ENCODE results near the gene SACS.
A peak's percentile ranks its signal among the peaks of the same experiment; 100 is the strongest.

Gene SACS, protein sequence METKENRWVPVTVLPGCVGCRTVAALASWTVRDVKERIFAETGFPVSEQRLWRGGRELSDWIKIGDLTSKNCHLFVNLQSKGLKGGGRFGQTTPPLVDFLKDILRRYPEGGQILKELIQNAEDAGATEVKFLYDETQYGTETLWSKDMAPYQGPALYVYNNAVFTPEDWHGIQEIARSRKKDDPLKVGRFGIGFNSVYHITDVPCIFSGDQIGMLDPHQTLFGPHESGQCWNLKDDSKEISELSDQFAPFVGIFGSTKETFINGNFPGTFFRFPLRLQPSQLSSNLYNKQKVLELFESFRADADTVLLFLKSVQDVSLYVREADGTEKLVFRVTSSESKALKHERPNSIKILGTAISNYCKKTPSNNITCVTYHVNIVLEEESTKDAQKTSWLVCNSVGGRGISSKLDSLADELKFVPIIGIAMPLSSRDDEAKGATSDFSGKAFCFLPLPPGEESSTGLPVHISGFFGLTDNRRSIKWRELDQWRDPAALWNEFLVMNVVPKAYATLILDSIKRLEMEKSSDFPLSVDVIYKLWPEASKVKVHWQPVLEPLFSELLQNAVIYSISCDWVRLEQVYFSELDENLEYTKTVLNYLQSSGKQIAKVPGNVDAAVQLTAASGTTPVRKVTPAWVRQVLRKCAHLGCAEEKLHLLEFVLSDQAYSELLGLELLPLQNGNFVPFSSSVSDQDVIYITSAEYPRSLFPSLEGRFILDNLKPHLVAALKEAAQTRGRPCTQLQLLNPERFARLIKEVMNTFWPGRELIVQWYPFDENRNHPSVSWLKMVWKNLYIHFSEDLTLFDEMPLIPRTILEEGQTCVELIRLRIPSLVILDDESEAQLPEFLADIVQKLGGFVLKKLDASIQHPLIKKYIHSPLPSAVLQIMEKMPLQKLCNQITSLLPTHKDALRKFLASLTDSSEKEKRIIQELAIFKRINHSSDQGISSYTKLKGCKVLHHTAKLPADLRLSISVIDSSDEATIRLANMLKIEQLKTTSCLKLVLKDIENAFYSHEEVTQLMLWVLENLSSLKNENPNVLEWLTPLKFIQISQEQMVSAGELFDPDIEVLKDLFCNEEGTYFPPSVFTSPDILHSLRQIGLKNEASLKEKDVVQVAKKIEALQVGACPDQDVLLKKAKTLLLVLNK (N-terminal part only)

DNA sequence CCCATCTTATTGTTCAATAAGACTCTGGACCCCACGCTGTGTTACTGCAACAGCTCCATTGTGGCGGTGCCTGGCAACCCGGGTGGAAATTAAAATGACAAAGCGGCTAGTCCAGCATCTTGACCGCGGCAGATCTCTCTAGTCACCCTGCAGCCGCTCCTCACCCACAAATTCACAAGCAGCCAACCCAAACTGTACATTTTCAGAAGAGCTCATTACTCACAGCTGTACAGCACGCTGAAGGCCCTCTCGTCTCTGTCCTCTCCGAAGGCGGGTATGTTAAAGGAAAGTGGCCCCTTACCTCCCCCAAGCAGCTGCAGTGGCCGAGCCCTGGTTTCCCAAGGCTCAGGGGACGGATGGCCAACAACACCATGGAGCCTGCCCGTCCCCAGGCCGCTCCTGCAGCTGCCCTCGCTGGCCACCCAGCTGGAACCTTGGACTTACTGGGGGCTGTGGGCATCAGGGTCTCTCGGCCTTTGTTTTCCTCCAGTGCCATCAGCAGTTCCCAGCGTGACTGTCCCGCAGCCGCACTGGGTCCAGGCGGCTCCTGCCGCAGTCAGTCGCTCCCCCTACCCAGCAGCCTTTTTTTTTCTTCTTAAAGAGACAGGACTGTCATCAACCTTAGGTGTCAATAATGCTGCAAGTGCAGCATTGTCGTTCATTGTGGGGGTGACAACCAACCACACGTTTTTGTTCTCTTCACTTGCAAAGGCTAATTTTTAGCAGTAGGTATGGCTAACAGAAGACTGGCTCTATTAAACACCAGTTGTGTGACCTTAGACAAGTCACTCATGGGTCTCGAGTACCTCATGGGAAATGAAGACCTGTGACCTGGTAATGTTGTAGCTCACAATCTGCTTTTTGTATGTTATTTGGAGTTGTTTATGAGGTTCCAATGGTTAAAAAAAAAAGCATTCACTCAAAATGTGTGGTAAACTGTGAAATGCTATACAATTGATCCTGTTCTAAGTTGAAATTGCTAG is at the start of gene SACS:
Gene SACS, minus strand, starts transcription at position 532 of the 983 bp plus-strand sequence. CDS start 22,463 bp downstream, outside the sequence.
- peak; percentile 21 for DNase-seq (ENCODE audit: low spot score)

DNA sequence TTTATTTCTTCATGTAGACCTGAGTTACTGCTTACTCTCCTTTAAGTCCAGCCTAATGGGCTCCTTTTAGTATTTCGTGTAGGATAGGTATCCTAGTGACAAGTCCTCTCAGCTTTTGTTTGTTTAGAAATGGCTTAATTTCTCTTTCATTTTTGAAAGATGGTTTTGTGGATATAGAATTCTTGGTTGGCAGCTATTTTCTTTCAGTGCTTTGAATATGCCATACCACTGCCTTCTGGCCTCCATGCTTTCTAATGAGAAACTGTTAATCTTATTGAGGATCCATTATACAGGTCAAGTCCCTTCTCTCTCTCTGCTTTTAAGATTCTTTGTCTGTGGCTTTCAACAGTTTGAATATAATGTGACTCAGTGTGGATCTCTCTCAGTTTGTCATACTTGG is 46.8 kb upstream of the SACS start:
- DNase-seq (ENCODE audit: low spot score): no peak

DNA sequence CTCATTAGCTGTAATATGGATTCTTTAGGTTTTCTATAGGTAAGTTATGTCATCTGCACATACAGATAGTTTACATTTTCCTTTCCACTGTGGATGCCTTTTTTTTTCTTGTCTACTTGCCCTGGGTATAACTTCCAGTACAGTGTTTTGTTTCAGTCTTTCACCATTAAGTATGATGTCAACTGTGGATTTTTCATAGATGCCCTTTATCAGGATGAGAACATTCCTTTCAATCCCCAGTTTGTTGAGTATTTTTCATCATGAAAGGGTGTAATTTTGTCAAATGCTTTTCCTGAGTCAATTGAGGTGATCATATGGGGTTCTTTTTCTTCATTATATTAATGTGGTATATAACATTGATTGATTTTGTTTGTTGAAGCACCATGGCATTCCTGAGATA is 43.6 kb upstream of the SACS start:
- no peak for DNase-seq (ENCODE audit: low spot score)

DNA sequence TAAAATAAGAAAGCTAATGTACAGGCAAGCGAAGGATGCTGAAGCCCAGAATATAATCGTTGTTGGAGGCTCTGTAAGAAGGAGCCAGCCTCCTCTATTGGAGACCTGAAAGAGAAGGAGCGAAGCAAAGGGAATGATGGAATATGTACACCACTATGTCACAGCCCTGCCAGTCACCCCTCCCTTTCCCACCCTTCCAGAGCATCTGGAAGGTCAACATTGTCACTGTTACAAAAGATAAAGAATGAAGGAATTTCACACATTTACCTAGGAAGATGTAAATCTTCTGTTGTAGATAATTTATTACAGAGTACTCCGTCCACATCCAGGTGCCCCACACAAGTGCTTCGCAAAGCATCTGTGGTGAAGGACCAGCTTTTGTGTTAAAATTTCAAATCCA is 39.7 kb upstream of the SACS start:
- no peak for DNase-seq (ENCODE audit: low spot score)

GRCh38 chr13:23472189-23472588 is 38.7 kb upstream of the SACS start:
- no peak for DNase-seq (ENCODE audit: low spot score)

DNA sequence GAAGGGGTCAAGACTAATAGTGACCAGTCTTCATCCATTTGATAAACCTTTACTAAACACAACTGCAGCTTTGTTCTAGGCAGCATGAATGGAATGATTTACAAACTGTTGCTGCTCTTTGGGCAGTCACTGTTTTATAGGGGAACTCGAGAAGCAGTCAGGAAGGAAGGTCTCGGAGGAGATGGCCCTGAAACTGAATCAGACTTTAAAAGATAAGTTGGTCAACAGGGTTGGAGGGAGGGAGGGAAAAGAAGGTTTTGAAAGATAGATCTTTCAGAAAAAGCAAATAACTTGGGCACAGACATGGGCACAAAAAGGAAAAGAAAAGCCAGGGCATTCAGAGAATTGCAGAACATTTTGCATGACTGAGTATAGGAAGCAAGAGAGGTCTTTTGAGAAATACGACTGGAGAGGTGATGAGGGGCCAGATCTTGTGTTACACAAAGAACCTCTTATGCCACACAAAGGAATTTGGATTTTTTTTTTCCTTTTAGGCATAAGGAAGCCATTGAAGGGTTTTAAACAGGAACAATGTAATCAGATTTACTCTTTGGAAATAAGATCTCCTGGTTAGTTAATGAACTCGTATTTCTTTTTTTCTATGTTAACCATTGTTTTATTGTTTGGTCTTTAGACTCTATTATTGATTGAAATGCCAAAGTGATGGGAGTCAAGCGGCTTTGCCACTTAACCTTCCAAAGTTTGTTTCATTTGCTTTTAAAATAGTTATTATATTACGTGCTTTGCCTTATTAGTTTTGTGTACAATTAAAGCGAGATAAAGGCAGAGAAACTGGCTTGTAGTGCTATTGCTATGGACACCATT is 37.5 kb upstream of the SACS start:
- DNase-seq (ENCODE audit: low spot score): no peak

DNA sequence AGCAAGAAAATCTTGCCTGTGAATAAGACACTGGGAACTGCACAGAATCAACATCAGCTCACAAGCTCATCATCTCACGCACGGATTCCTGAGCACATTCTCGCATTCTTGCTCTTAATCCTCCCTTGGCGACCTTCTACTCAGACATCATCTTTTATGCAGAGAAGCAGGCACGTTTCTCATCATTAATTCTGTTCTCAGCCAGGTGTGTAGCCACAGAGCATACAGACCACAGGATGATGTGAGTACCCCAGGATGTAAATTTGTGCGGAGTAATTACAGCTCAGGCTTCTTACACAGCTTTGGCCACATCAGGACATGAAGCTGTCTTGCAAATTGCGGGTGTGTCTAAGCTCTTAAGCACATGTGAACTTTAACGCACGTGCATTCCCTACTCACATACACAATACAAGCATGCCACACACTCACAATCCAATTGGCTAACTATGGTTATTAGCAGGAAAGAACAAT is 36.5 kb upstream of the SACS start:
- no peak for DNase-seq (ENCODE audit: low spot score)

DNA sequence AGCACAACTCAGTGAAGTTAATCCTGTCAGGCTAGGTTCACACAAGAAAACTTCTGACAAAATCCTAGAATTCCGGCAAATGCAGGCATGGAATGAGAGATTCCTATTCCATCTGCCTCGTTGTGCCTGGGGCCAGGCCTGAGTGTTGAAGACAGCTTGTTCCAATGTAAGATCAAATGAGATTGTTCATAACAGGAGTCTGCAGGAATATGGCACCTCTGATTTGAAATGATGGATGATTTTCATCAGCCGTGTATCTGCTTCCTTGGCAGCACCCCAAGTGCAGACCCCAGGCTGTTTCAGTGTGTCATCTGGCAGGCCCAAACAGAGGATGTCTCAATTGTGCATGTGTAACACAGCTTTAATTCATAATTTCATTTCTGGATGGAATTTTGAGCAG is 35.3 kb upstream of the SACS start:
- no peak for DNase-seq (ENCODE audit: low spot score)

GRCh38 chr13:23467932-23468278 is 34.4 kb upstream of the SACS start:
- DNase-seq (ENCODE audit: low spot score): no peak

- no peak for DNase-seq (ENCODE audit: low spot score)
Observed at GRCh38 chr13:23467048-23467931, 33.8 kb upstream of the SACS start.

- DNase-seq (ENCODE audit: low spot score): peak; percentile 72
Observed at GRCh38 chr13:23466144-23467002, 32.9 kb upstream of the SACS start.

DNA sequence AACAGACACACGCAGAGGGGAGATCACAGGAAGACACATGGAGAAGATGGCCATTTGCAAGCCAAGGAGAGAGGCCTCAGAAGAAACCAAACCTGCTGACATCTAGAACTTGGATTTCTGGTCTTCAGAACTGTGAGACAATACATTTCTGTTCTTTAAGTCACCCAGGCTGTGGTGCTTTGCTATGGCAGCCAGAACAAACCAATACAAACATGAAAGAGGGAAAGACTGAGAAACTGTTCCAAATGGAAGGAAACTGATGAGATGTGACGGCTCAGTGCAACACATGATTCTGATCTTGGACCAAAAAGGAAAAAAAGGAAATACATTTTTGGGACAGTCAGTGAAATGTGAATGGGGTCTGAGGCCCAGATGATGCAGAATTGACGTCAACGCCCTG is 30.2 kb upstream of the SACS start:
- DNase-seq (ENCODE audit: low spot score): no peak

DNA sequence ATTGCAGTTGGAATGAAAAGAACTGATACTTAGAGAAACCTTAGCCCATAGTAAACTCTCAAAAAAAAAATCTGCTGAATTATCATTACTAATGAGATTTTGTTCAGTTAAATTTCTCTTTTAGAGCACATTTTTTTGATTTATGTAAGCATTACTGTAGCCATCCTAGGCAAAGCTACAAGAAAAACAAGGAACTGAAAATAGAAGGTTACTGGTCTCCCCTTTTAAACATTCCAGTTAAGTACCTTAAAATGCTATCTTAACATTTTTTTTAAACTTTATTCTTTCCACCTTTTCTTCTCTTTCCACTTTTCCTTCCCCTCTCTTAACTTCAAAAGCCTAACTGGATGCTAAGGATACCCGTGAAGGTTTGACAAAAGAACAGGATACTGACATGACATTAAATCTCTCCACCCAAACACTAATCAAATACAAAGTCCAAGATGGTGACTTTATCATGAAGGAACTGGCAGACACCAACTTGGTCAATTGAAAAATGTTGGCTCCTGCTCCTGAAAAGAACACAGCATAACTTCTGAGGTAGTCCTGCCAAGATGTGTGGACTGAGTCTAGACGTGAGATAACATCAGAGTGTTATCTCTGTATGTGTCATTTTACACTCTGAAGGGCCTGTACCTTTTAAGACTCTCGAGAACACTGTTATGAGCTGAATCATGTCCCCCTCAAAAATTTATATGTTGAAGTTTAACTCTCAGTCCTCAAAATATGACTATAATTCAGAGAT is 29.5 kb upstream of the SACS start:
- no peak for DNase-seq (ENCODE audit: low spot score)

DNA sequence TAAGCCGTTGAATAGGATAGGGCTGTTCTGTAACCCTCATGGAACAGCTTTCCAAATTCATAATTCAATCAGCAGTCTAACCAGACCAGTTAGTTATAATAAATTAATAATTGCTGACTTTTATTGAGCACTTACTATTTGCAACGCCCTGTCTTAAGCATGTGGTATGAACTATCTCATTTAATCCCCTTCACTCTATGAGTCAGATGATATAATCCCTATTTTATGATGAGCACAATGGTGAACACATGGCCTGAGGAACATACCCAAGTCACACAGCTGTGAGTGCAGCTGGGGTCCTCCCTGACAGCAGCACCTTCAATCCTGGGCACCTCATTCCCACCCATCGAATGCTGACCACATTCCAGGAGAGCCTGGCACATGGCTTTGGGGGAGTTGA is 28.0 kb upstream of the SACS start:
- no peak for DNase-seq (ENCODE audit: low spot score)

GRCh38 chr13:23460921-23461320 is 27.4 kb upstream of the SACS start:
- no peak for DNase-seq (ENCODE audit: low spot score)

GRCh38 chr13:23460309-23460708 is 26.8 kb upstream of the SACS start:
- DNase-seq (ENCODE audit: low spot score): no peak

- no peak for DNase-seq (ENCODE audit: low spot score)
Observed at GRCh38 chr13:23458989-23459388, 25.5 kb upstream of the SACS start.
